OCI-LY1 (cell line): ENCODE data around the gene UBIAD1.
A peak's percentile ranks its signal among the peaks of the same experiment; 100 is the strongest.
"Not testable (repeated sequence)": the region's sequence is repeated elsewhere in the genome, so short reads cannot be mapped to it uniquely, and the experiment has no call there.

Experiments
- H2AFZ ChIP-seq: fragments of 200-600 bp; sonication (generic), shearing (Covaris generic); 2 replicates; pipeline ENCODE4 v1.6.0; 2014; ENCODE audit warnings: antibody characterized with exemption, mild to moderate bottlenecking, low read length
- H3F3A ChIP-seq: fragments of 200-600 bp; sonication (generic), shearing (Covaris generic); 2 replicates; pipeline ENCODE4 v1.6.0; 2014; ENCODE audit warnings: mild to moderate bottlenecking, antibody characterized with exemption, low read length, moderate library complexity; ENCODE audit not compliant: insufficient read depth
- H3K27ac ChIP-seq: fragments of 200-600 bp; sonication (generic); 2 replicates; pipeline ENCODE4 v1.5.1; 2014; ENCODE audit warnings: low read length, mixed run types, mild to moderate bottlenecking, low read depth; ENCODE audit not compliant: poor library complexity, severe bottlenecking
- H3K27me3 ChIP-seq: fragments of 200-600 bp; sonication (generic); 2 replicates; pipeline ENCODE4 v1.6.0; 2014; ENCODE audit warnings: antibody characterized with exemption, mild to moderate bottlenecking, low read length, moderate library complexity; ENCODE audit not compliant: insufficient read depth
- H3K36me3 ChIP-seq: fragments of 200-600 bp; sonication (generic); 2 replicates; pipeline ENCODE4 v1.6.1; 2014; ENCODE audit warnings: mild to moderate bottlenecking, antibody characterized with exemption, low read length, moderate library complexity, mixed read lengths; ENCODE audit not compliant: insufficient read depth
- H3K4me1 ChIP-seq: fragments of 200-600 bp; sonication (generic); 2 replicates; pipeline ENCODE4 v1.5.1; 2014; ENCODE audit warnings: mild to moderate bottlenecking, low read length, moderate library complexity; ENCODE audit not compliant: insufficient read depth, severe bottlenecking
- H3K4me2 ChIP-seq: fragments of 200-600 bp; sonication (generic), shearing (Covaris generic); 2 replicates; pipeline ENCODE4 v1.6.1; 2014; ENCODE audit warnings: low read length
- H3K4me3 ChIP-seq: fragments of 200-600 bp; sonication (generic); 2 replicates; pipeline ENCODE4 v1.5.1; 2014; ENCODE audit warnings: low read length, low read depth, mild to moderate bottlenecking, mixed read lengths; ENCODE audit not compliant: poor library complexity, severe bottlenecking
- H3K79me2 ChIP-seq: fragments of 200-600 bp; shearing (Covaris generic); 2 replicates; pipeline ENCODE4 v1.6.1; 2016; ENCODE audit warnings: mixed run types, low read length, mixed read lengths; ENCODE audit not compliant: insufficient read depth
- H3K9ac ChIP-seq: fragments of 200-600 bp; sonication (generic), shearing (Covaris generic); 2 replicates; pipeline ENCODE4 v1.6.1; 2014; ENCODE audit warnings: mild to moderate bottlenecking, low read length, mixed read lengths
- H3K9me2 ChIP-seq: fragments of 200-600 bp; sonication (generic), shearing (Covaris generic); 2 replicates; pipeline ENCODE4 v1.6.1; 2014; ENCODE audit warnings: low read depth, mild to moderate bottlenecking, low read length, mixed read lengths
- H3K9me3 ChIP-seq: fragments of 200-600 bp; shearing (Covaris generic); 2 replicates; pipeline ENCODE4 v1.6.1; 2014; ENCODE audit warnings: low read length, mixed read lengths
- H4K20me1 ChIP-seq: fragments of 200-600 bp; sonication (generic), shearing (Covaris generic); 2 replicates; pipeline ENCODE4 v1.6.0; 2016; ENCODE audit warnings: mild to moderate bottlenecking, low read length; ENCODE audit not compliant: insufficient read depth
- EZH2 ChIP-seq: fragments of 200-600 bp; sonication (generic), shearing (Covaris generic); IDR thresholded peaks from 2 replicates; pipeline ENCODE4 v1.8.0; 2017; ENCODE audit warnings: borderline replicate concordance, mixed run types, mild to moderate bottlenecking, antibody characterized with exemption, low read length, moderate library complexity, mixed read lengths
- TF ChIP-seq, protein P1 (sequence below): fragments of 200-600 bp; sonication (generic), shearing (Covaris generic); IDR thresholded peaks from 2 replicates; pipeline ENCODE4 v1.5.1; 2017; ENCODE audit warnings: mild to moderate bottlenecking, antibody characterized with exemption, low read length, moderate library complexity, mixed read lengths

UBIAD1 gene

DNA sequence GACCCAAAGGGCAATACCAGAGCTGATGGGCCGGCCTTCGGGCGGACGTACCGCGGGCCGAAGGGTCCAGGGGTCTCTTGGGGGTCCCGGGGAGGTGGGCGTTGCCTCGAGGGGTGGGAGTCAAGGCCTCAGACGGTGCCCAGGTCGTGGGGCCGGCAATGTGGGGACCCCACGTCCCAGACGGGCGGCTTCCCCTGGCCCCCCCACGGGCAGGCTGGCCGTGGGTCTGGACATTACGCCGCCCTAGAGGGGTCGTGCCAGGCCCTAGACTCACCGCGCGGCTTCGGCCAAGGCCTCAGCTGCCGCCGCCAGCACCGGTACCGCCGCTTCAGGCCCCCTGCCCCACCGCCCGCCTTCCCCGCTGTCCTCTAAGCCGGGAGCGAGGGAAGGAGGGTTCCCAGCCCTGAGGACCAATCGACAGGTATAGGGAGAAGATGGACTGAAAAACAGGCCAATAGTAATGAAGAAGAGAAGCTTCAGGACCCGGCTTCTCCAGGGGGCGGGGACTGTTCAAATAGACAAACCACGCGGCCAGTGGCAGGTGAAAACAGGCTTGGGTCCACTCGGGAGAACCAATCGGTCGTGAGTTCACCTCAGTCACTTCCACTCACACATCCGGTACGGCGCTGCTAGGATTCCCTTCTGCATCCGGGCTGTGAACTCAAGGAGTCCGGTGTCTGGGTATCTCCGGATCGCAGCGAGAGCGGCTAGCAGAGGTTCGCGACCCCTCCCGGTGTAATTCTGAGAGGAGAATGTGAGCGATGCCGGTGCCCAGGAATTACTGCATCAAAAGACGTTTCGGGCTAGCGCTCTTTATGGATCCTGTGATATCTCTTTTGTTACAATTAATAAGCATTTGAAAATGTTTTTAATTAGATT lies 10.6 kb upstream of the UBIAD1 start, which contains the start of gene MTOR:
Gene MTOR (minus strand): TSS at position 381 of the 879 bp plus-strand sequence. CDS start 3,142 bp downstream, outside the sequence.
- Histone ChIP-seq H4K20me1 (no peaks in the 10 kb centered on the region), H3K27me3 (no peaks in the 10 kb centered on the region), H3K9me2 (no peaks in the 10 kb centered on the region), H3K4me2 (peak within 1 kb of the TSS; percentile 92), H3K9me3 (no peaks in the 10 kb centered on the region), H3K36me3 (peaks cover 25% of the 10 kb centered on the region), H3K4me1 (peaks cover 21% of the 10 kb centered on the region), H3K4me3 (peak within 1 kb of the TSS; percentile 81), H3F3A (no peaks in the 10 kb centered on the region), H3K79me2 (peaks cover 11% of the 10 kb centered on the region), H3K9ac (peak within 1 kb of the TSS; percentile 84), H2AFZ (peak within 1 kb of the TSS; percentile 77), H3K27ac (no peak within 1 kb of the TSS)
- TF ChIP-seq EZH2 = no peak
- TF ChIP-seq, protein P1, sequence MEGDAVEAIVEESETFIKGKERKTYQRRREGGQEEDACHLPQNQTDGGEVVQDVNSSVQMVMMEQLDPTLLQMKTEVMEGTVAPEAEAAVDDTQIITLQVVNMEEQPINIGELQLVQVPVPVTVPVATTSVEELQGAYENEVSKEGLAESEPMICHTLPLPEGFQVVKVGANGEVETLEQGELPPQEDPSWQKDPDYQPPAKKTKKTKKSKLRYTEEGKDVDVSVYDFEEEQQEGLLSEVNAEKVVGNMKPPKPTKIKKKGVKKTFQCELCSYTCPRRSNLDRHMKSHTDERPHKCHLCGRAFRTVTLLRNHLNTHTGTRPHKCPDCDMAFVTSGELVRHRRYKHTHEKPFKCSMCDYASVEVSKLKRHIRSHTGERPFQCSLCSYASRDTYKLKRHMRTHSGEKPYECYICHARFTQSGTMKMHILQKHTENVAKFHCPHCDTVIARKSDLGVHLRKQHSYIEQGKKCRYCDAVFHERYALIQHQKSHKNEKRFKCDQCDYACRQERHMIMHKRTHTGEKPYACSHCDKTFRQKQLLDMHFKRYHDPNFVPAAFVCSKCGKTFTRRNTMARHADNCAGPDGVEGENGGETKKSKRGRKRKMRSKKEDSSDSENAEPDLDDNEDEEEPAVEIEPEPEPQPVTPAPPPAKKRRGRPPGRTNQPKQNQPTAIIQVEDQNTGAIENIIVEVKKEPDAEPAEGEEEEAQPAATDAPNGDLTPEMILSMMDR = peak; percentile 21; the same call in 1 of the 2 replicates

- Histone ChIP-seq H3K27ac (no peak overlapping the region), H3K9ac (no peak overlapping the region), H3K4me2 (no peak overlapping the region), H3K4me3 (no peak overlapping the region), H3F3A (no peaks in the 10 kb centered on the region), H4K20me1 (no peaks in the 10 kb centered on the region), H3K27me3 (no peaks in the 10 kb centered on the region), H3K9me2 (no peaks in the 10 kb centered on the region), H3K9me3 (no peaks in the 10 kb centered on the region), H3K79me2 (peaks cover 7% of the 10 kb centered on the region), H2AFZ (no peak overlapping the region), H3K4me1 (peaks cover 12% of the 10 kb centered on the region), H3K36me3 (no peaks in the 10 kb centered on the region)
- no peak for TF ChIP-seq EZH2
- TF ChIP-seq, protein P1 = no peak
Observed at GRCh38 chr1:11266268-11267074, 6.5 kb upstream of the UBIAD1 start.

DNA sequence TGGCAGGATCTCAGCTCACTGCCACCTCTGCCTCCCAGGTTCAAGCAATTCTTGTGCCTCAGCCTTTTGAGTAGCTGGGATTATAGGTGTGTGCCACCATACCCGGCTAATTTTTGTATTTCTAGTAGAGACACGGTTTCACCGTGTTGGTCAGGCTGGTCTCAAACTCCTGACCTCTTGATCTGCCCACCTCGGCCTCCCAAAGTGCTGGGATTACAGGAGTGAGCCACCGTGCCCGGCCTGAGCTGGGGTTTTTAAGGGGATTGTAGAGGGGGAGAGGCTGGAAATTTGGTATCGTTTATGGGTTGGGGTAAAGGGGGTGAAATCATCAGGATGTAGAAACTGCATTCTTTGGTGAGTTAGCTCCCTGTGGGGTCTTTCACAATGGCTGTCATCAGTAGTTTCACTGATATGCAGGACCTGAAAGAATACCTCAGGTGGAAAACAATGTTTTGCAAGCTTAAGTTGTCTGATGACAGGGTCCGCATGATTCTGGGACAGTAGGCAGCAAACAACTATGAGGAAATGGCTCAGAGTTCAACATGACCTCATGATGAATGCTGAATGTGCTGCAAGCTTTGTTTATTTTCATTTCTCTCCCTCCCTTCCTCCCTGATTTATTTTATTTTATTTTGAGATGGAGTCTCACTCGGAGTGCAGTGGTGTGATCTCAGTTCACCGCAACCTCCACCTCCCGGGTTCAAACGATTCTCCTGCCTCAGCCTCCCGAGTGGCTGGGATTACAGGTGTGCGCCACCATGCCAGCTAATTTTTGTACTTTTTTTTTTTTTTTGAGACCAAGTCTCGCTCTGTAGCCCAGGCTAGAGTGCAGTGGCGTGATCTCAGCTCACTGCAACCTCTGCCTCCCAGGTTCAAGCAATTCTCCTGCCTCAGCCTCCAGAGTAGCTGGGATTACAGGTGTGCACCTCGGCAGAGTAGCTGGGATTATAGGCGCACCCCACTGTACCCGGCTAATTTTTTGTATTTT lies 5.4 kb upstream of the UBIAD1 start:
- not testable (repeated sequence) for H2AFZ ChIP-seq, H3K79me2 ChIP-seq, H3K4me1 ChIP-seq, H3K9ac ChIP-seq, H3K36me3 ChIP-seq, H3K27ac ChIP-seq, H3F3A ChIP-seq, H3K9me2 ChIP-seq, H3K27me3 ChIP-seq, H3K4me3 ChIP-seq, H4K20me1 ChIP-seq, H3K9me3 ChIP-seq, H3K4me2 ChIP-seq
